ENCODE results near the gene USP32.
"Not testable (repeated sequence)": the region's sequence is repeated elsewhere in the genome, so short reads cannot be mapped to it uniquely, and the experiment has no call there.

USP32 gene

GRCh38 chr17:60371818-60372510 lies 20.0 kb downstream of the USP32 start:
- no peak for DNase-seq (ENCODE audit: low spot score)

GRCh38 chr17:60371416-60371815 lies 20.5 kb downstream of the USP32 start:
- no peak for DNase-seq (ENCODE audit: low spot score)

- DNase-seq (ENCODE audit: low spot score): no peak
Observed at GRCh38 chr17:60369727-60370126, 22.2 kb downstream of the USP32 start.

- no peak for DNase-seq (ENCODE audit: low spot score)
Observed at GRCh38 chr17:60363700-60364405, 28.1 kb downstream of the USP32 start.

- no peak for DNase-seq (ENCODE audit: low spot score)
Observed at GRCh38 chr17:60362329-60362728, 29.6 kb downstream of the USP32 start.

- DNase-seq (ENCODE audit: low spot score): no peak
Observed at GRCh38 chr17:60361889-60362288, 30.0 kb downstream of the USP32 start.

- no peak for DNase-seq (ENCODE audit: low spot score)
Observed at GRCh38 chr17:60359415-60359814, 32.5 kb downstream of the USP32 start.

- DNase-seq (ENCODE audit: low spot score): no peak
Observed at GRCh38 chr17:60358606-60359225, 33.2 kb downstream of the USP32 start.

GRCh38 chr17:60356940-60357339 lies 35.0 kb downstream of the USP32 start:
- DNase-seq (ENCODE audit: low spot score): no peak

GRCh38 chr17:60355663-60356594 lies 36.0 kb downstream of the USP32 start:
- no peak for DNase-seq (ENCODE audit: low spot score)

GRCh38 chr17:60354223-60354622 lies 37.7 kb downstream of the USP32 start:
- no peak for DNase-seq (ENCODE audit: low spot score)

GRCh38 chr17:60353773-60354172 lies 38.2 kb downstream of the USP32 start:
- no peak for DNase-seq (ENCODE audit: low spot score)

GRCh38 chr17:60352569-60352968 lies 39.4 kb downstream of the USP32 start:
- no peak for DNase-seq (ENCODE audit: low spot score)

- DNase-seq (ENCODE audit: low spot score): no peak
Observed at GRCh38 chr17:60352071-60352470, 39.9 kb downstream of the USP32 start.

- no peak for DNase-seq (ENCODE audit: low spot score)
Observed at GRCh38 chr17:60351012-60351695, 40.8 kb downstream of the USP32 start.

GRCh38 chr17:60348616-60349015 lies 43.3 kb downstream of the USP32 start:
- no peak for DNase-seq (ENCODE audit: low spot score)

- DNase-seq (ENCODE audit: low spot score): no peak
Observed at GRCh38 chr17:60345233-60345632, 46.7 kb downstream of the USP32 start.

- not testable (repeated sequence) for DNase-seq (ENCODE audit: low spot score)
Observed at GRCh38 chr17:60342492-60342891, 49.4 kb downstream of the USP32 start.

- no peak for DNase-seq (ENCODE audit: low spot score)
Observed at GRCh38 chr17:60335289-60335688, 56.6 kb downstream of the USP32 start.

- no peak for DNase-seq (ENCODE audit: low spot score)
Observed at GRCh38 chr17:60333628-60334031, 58.3 kb downstream of the USP32 start.

GRCh38 chr17:60333072-60333471 lies 58.9 kb downstream of the USP32 start:
- not testable (repeated sequence) for DNase-seq (ENCODE audit: low spot score)

- no peak for DNase-seq (ENCODE audit: low spot score)
Observed at GRCh38 chr17:60332574-60332973, 59.4 kb downstream of the USP32 start.
